ENCODE measurements around the gene PPP1R3E.

GRCh38 chr14:23286902-23287479 lies 15.7 kb downstream of the PPP1R3E start:
- no peak for TF ChIP-seq CTCF (IDR thresholded peaks at IDR 0.05; ENCODE audit: poor library complexity, severe bottlenecking)
- no peak for TF ChIP-seq REST (IDR thresholded peaks at IDR 0.05; ENCODE audit: borderline replicate concordance)
- TF ChIP-seq EP300 (conservative IDR thresholded peaks at IDR 0.05; ENCODE audit: poor library complexity, severe bottlenecking): no peak

Measured in neural cell (in vitro differentiated cells).